H9 (cell line): Measurements from ENCODE around the gene CLTCL1. TPM values are rescaled to one million over a fixed set of nuclear protein-coding genes. Genes with fewer than 3 reads are reported as not detected.

ENCODE experiments used
- DNase-seq: peaks from one replicate; pipeline ENCODE4 v3.0.0-alpha.2; 2017
- H2AFZ ChIP-seq: one replicate; pipeline ENCODE4 v1.6.1; 2013; ENCODE audit warnings: mild to moderate bottlenecking, low read length, control low read depth, moderate library complexity
- H2AK5ac ChIP-seq: 2 replicates; pipeline ENCODE4 v1.6.1; 2013; ENCODE audit warnings: low read length, control low read depth, mixed read lengths; ENCODE audit not compliant: insufficient read length
- H2BK120ac ChIP-seq: one replicate; pipeline ENCODE4 v1.6.1; 2013; ENCODE audit warnings: low read depth, mild to moderate bottlenecking, low read length, control low read depth, inconsistent platforms; ENCODE audit not compliant: poor library complexity, severe bottlenecking
- H2BK12ac ChIP-seq: 2 replicates; pipeline ENCODE4 v1.6.1; 2013; ENCODE audit warnings: low read length, control low read depth, mixed read lengths, low read depth; ENCODE audit not compliant: insufficient read length
- H2BK15ac ChIP-seq: 2 replicates; pipeline ENCODE4 v1.6.1; 2013; ENCODE audit warnings: low read depth, low read length, control low read depth
- H2BK20ac ChIP-seq: one replicate; pipeline ENCODE4 v1.6.1; 2013; ENCODE audit warnings: low read depth, mild to moderate bottlenecking, low read length, control low read depth, inconsistent platforms; ENCODE audit not compliant: poor library complexity, severe bottlenecking
- H2BK5ac ChIP-seq: 2 replicates; pipeline ENCODE4 v1.6.1; 2013; ENCODE audit warnings: low read length, control low read depth, mixed read lengths; ENCODE audit not compliant: insufficient read length
- H3K14ac ChIP-seq: 2 replicates; pipeline ENCODE4 v1.6.1; 2013; ENCODE audit warnings: low read length, control low read depth; ENCODE audit not compliant: insufficient read depth
- H3K18ac ChIP-seq: 2 replicates; pipeline ENCODE4 v1.6.1; 2013; ENCODE audit warnings: low read depth, mild to moderate bottlenecking, mixed read lengths, low read length, control low read depth; ENCODE audit not compliant: insufficient read length
- H3K23ac ChIP-seq: 2 replicates; pipeline ENCODE4 v1.6.1; 2013; ENCODE audit warnings: low read length, control low read depth, mixed read lengths, low read depth; ENCODE audit not compliant: insufficient read length
- H3K23me2 ChIP-seq: 2 replicates; pipeline ENCODE4 v1.6.1; 2013; ENCODE audit warnings: low read depth, mild to moderate bottlenecking, mixed read lengths, low read length, control low read depth; ENCODE audit not compliant: insufficient read length, poor library complexity, severe bottlenecking
- H3K27ac ChIP-seq: 2 replicates; pipeline ENCODE4 v1.5.1; 2013; ENCODE audit warnings: low read length, control low read depth, mixed read lengths, low read depth; ENCODE audit not compliant: insufficient read length
- H3K27me3 ChIP-seq: 2 replicates; pipeline ENCODE4 v1.6.1; 2013; ENCODE audit warnings: low read length, control low read depth, inconsistent platforms; ENCODE audit not compliant: insufficient read depth
- H3K4ac ChIP-seq: 2 replicates; pipeline ENCODE4 v1.6.1; 2013; ENCODE audit warnings: low read depth, mild to moderate bottlenecking, control low read depth, inconsistent platforms, low read length, moderate library complexity
- H3K4me1 ChIP-seq: 2 replicates; pipeline ENCODE4 v1.6.1; 2013; ENCODE audit warnings: low read length, control low read depth, inconsistent platforms; ENCODE audit not compliant: insufficient read depth
- H3K4me2 ChIP-seq: 2 replicates; pipeline ENCODE4 v1.6.1; 2013; ENCODE audit warnings: low read length, control low read depth, mixed read lengths; ENCODE audit not compliant: insufficient read length, insufficient read depth
- H3K56ac ChIP-seq: 2 replicates; pipeline ENCODE4 v1.6.1; 2013; ENCODE audit warnings: low read depth, mild to moderate bottlenecking, mixed read lengths, low read length, control low read depth; ENCODE audit not compliant: insufficient read length
- H3K79me1 ChIP-seq: 2 replicates; pipeline ENCODE4 v1.6.1; 2013; ENCODE audit warnings: low read depth, mild to moderate bottlenecking, moderate library complexity, low read length, control low read depth, inconsistent platforms; ENCODE audit not compliant: insufficient read depth, poor library complexity, severe bottlenecking
- H3K79me2 ChIP-seq: 2 replicates; pipeline ENCODE4 v1.6.1; 2013; ENCODE audit warnings: low read length, control low read depth, inconsistent platforms; ENCODE audit not compliant: insufficient read depth
- H3K9ac ChIP-seq: 2 replicates; pipeline ENCODE4 v1.6.1; 2013; ENCODE audit warnings: low read length, control low read depth, mixed read lengths; ENCODE audit not compliant: insufficient read length; ENCODE audit errors: extremely low read depth
- H3K9me3 ChIP-seq: one replicate; pipeline ENCODE4 v1.6.1; 2013; ENCODE audit warnings: low read depth, low read length, inconsistent platforms; ENCODE audit not compliant: control insufficient read depth
- H3T11ph ChIP-seq: one replicate; pipeline ENCODE4 v1.6.1; 2013; ENCODE audit warnings: mild to moderate bottlenecking, low read length, control low read depth, inconsistent platforms
- H4K20me1 ChIP-seq: one replicate; pipeline ENCODE4 v1.6.1; 2013; ENCODE audit not compliant: control insufficient read depth, insufficient read length, insufficient read depth
- H4K5ac ChIP-seq: 2 replicates; pipeline ENCODE4 v1.6.1; 2013; ENCODE audit warnings: low read depth, mild to moderate bottlenecking, mixed read lengths, low read length, control low read depth; ENCODE audit not compliant: insufficient read length
- H4K8ac ChIP-seq: replicated peaks from 2 replicates; pipeline ENCODE4 v1.6.1; 2013; ENCODE audit warnings: low read length, control low read depth, mixed read lengths, low read depth; ENCODE audit not compliant: insufficient read length
- H4K91ac ChIP-seq: 2 replicates; pipeline ENCODE4 v1.6.1; 2013; ENCODE audit warnings: low read depth, mild to moderate bottlenecking, moderate library complexity, mixed read lengths, low read length, control low read depth; ENCODE audit not compliant: insufficient read length
- H3K27ac Mint-ChIP-seq, 3 experiments: 2 replicates in 2 of 3; 3 replicates in 1 of 3; pipeline ENCODE4 v1.8.0; 2020 to 2021; ENCODE audit warnings: mixed read lengths in 3 of 3, mild to moderate bottlenecking in 1 of 3, moderate library complexity in 1 of 3
- H3K27me3 Mint-ChIP-seq: 2 replicates; pipeline ENCODE4 v1.8.0; 2021; ENCODE audit warnings: low read depth, mild to moderate bottlenecking, moderate library complexity, mixed read lengths
- H3K36me3 Mint-ChIP-seq, 3 experiments: 2 replicates in 2 of 3; 3 replicates in 1 of 3; pipeline ENCODE4 v1.8.0; 2020 to 2021; ENCODE audit warnings: low read depth in 3 of 3, mixed read lengths in 3 of 3; ENCODE audit not compliant: insufficient read depth in 1 of 3
- H3K4me1 Mint-ChIP-seq, 2 experiments: 2 replicates each; pipeline ENCODE4 v1.8.0; 2020; ENCODE audit warnings: mixed read lengths in 2 of 2
- H3K4me3 Mint-ChIP-seq, 2 experiments: 2 replicates in 1 of 2; 3 replicates in 1 of 2; pipeline ENCODE4 v1.8.0; 2020 to 2021; ENCODE audit warnings: mild to moderate bottlenecking in 2 of 2, mixed read lengths in 2 of 2, moderate library complexity in 1 of 2
- H3K9me3 Mint-ChIP-seq, 2 experiments: 2 replicates in 1 of 2; 3 replicates in 1 of 2; pipeline ENCODE4 v1.8.0; 2020; ENCODE audit warnings: mild to moderate bottlenecking in 2 of 2, mixed read lengths in 2 of 2, moderate library complexity in 1 of 2
- CTCF ChIP-seq: fragments of 200-600 bp; sonication (generic); conservative IDR thresholded peaks from 3 replicates; pipeline ENCODE4 v1.8.0; 2021; ENCODE audit warnings: antibody characterized with exemption, mild to moderate bottlenecking
- WGBS: extraction: QIAGEN DNeasy Blood & Tissue Kit; methylation state at CpG from one replicate; pipeline ENCODE4 v1.1.7; 2013; ENCODE audit warnings: missing lambda C conversion rate, low lambda C conversion rate, mixed read lengths; ENCODE audit not compliant: insufficient read length; ENCODE audit errors: extremely low coverage; 5-methylcytosine and 5-hydroxymethylcytosine counted together
- total RNA-seq: library from RNA; stranded (reverse); gene quantifications from 2 replicates; pipeline ENCODE4 v1.2.1, GENCODE V29; 2021

The CLTCL1 gene
- total RNA-seq, 1 experiment from 2014 or later: 11.1 TPM

- H3K27ac ChIP-seq: no peak overlapping the region
- no peak overlapping the region for H3K4ac ChIP-seq
- H3K14ac ChIP-seq: no peak overlapping the region
- H3K27me3 Mint-ChIP-seq: no peaks in the 10 kb centered on the region
- H4K91ac ChIP-seq: no peak overlapping the region
- H3K4me3 Mint-ChIP-seq: no peak overlapping the region
- no peak overlapping the region for H2BK15ac ChIP-seq
- H2BK20ac ChIP-seq: no peak overlapping the region
- no peak for DNase-seq
- no peaks in the 10 kb centered on the region for H3K79me1 ChIP-seq
- no peaks in the 10 kb centered on the region for H4K20me1 ChIP-seq
- no peak overlapping the region for H3K4me2 ChIP-seq
- no peaks in the 10 kb centered on the region for H3K4me1 Mint-ChIP-seq
- H3K23ac ChIP-seq: no peak overlapping the region
- H3K18ac ChIP-seq: no peak overlapping the region
- no peak overlapping the region for H3T11ph ChIP-seq
- no peaks in the 10 kb centered on the region for H3K9me3 Mint-ChIP-seq
- no peak overlapping the region for H2BK12ac ChIP-seq
- H4K8ac ChIP-seq: no peak overlapping the region
- TF ChIP-seq CTCF: no peak
- H3K9me3 ChIP-seq: no peaks in the 10 kb centered on the region
- no CpG with 5 or more reads among the region's 7 CpGs for WGBS
- no peak overlapping the region for H3K56ac ChIP-seq
- H3K23me2 ChIP-seq: no peaks in the 10 kb centered on the region
- no peaks in the 10 kb centered on the region for H3K27me3 ChIP-seq
- H2BK120ac ChIP-seq: no peak overlapping the region
- no peaks in the 10 kb centered on the region for H3K4me1 ChIP-seq
- H3K9ac ChIP-seq: no peak overlapping the region
- peaks cover 0 to 28% (median 10%) of the 10 kb centered on the region in 3 experiments; a peak in 6 of 7 replicates for H3K36me3 Mint-ChIP-seq
- H2AK5ac ChIP-seq: no peak overlapping the region
- H3K79me2 ChIP-seq: no peaks in the 10 kb centered on the region
- H2AFZ ChIP-seq: no peak overlapping the region
- no peak overlapping the region; a peak in 1 of 7 replicates for H3K27ac Mint-ChIP-seq
- H4K5ac ChIP-seq: no peak overlapping the region
- H2BK5ac ChIP-seq: no peak overlapping the region
Observed at GRCh38 chr22:19238900-19239299, 52.6 kb downstream of the CLTCL1 start.
